Spleen (tissue), 11 donors: ENCODE measurements around the gene ACER2. TPM values are rescaled to one million over a fixed set of nuclear protein-coding genes. Genes with fewer than 3 reads are reported as not detected.

Experiments
- DNase-seq: peaks from one replicate; pipeline ENCODE4 v3.0.0-alpha.2; 2020
- H3K27ac ChIP-seq, 8 donors: fragments of 200-600 bp; sonication (generic) in 7 of 8; 1 replicate in 4 of 8; 2 replicates in 4 of 8; pipeline versions ENCODE4 v1.5.0 to v1.8.0; 2016 to 2021; ENCODE audit warnings: inconsistent platforms in 4 of 8, mild to moderate bottlenecking in 4 of 8, moderate library complexity in 1 of 8
- H3K27me3 ChIP-seq, 7 donors: fragments of 200-600 bp; sonication (generic) in 6 of 7; replicated peaks in 1 of 7; 1 replicate in 4 of 7; 2 replicates in 3 of 7; pipeline versions ENCODE4 v1.5.0 to v1.8.0; 2016 to 2021; ENCODE audit warnings: inconsistent platforms in 3 of 7, mild to moderate bottlenecking in 1 of 7
- H3K36me3 ChIP-seq, 6 donors: fragments of 200-600 bp; sonication (generic) in 5 of 6; 1 replicate in 4 of 6; 2 replicates in 2 of 6; pipeline versions ENCODE4 v1.5.0 to v1.8.0; 2016 to 2021; ENCODE audit warnings: inconsistent platforms in 2 of 6
- H3K4me1 ChIP-seq, 6 donors: fragments of 200-600 bp; sonication (generic) in 5 of 6; 1 replicate in 3 of 6; 2 replicates in 3 of 6; pipeline versions ENCODE4 v1.5.0 to v1.8.0; 2016 to 2021; ENCODE audit warnings: inconsistent platforms in 3 of 6
- H3K4me3 ChIP-seq, 8 donors: fragments of 200-600 bp; sonication (generic) in 7 of 8; 1 replicate in 4 of 8; 2 replicates in 4 of 8; pipeline versions ENCODE4 v1.5.0 to v1.8.0; 2016 to 2021; ENCODE audit warnings: inconsistent platforms in 4 of 8, mild to moderate bottlenecking in 4 of 8, moderate library complexity in 2 of 8
- H3K9me3 ChIP-seq, 8 donors: fragments of 200-600 bp; sonication (generic) in 7 of 8; 1 replicate in 4 of 8; 2 replicates in 4 of 8; pipeline versions ENCODE4 v1.5.0 to v1.8.0; 2016 to 2021; ENCODE audit warnings: inconsistent platforms in 4 of 8
- POLR2A ChIP-seq, 3 donors: fragments of 450-650 bp; IDR thresholded peaks; one replicate each; pipeline ENCODE4 v1.5.1; 2017; ENCODE audit warnings: antibody characterized with exemption in 3 of 3, mild to moderate bottlenecking in 1 of 3
- POLR2AphosphoS5 ChIP-seq, 3 donors: sonication (generic); formaldehyde crosslinking; IDR thresholded peaks; one replicate each; pipeline ENCODE4 v1.5.1; 2017; ENCODE audit warnings: antibody characterized with exemption in 3 of 3
- WGBS, 5 donors: extraction: QIAGEN DNeasy Blood & Tissue Kit in 3 of 5; methylation state at CpG; one replicate each; pipeline versions ENCODE4 v1.1.5 to v1.1.7; 2013 to 2018; 5-methylcytosine and 5-hydroxymethylcytosine counted together
- intact Hi-C: fragments of 100-400 bp; cut with DNase I; formaldehyde crosslinking; loops from one replicate; pipeline ENCODE4 v1.15.0; 2023; ENCODE audit warnings: low total_unique reads
- polyA plus RNA-seq, 3 donors: library from polyadenylated mRNA; stranded (reverse); fragments of 200-250 nt; gene quantifications; one replicate each; pipeline ENCODE4 v1.2.1, GENCODE V29; 2013
- total RNA-seq, 7 donors: library from RNA; depleted of rRNA in 3 of 7; stranded (reverse); fragments of >200 nt in 3 of 7; fragmentation: NEBNext Ultra II Directional in 4 of 7; extraction: Animal tissue kit (Norgen Biotek cat#: 25700) in 4 of 7; gene quantifications; one replicate each; pipeline versions ENCODE4 v1.1.0 to v1.2.1, GENCODE V29; 2016 to 2021
- TF ChIP-seq, protein P1 (sequence below), 11 experiments: fragments of 200-600 bp in 7 of 11; fragments of 450-650 bp in 4 of 11; sonication (generic) in 4 of 11; IDR thresholded peaks in 8 of 11; conservative IDR thresholded peaks in 3 of 11; 1 replicate in 7 of 11; 2 replicates in 4 of 11; pipeline versions ENCODE4 v1.4.0 to v1.8.0; 2016 to 2021; ENCODE audit warnings: antibody characterized with exemption in 11 of 11, inconsistent platforms in 4 of 11, mild to moderate bottlenecking in 1 of 11
- donor health status: healthy with polysubstance abuse.
- donor health status: DM: no; HTN: no; CAD: no; lungs with moderate emphysema.
- donor health status: DM: no; HTN: no; CAD: no.
- donor health status: Bipolar disorder and iron deficiency.
- donor health status: healthy.
- donor health status: DM: no; HTN: no; CAD: no.
- donor health status: DM: yes; HTN: yes; CAD: no.

ACER2 gene
- total and polyA plus RNA-seq, 10 donors: 0.09 to 7.2 (median 4.3) TPM

- intact Hi-C loops: no loop called here
- Histone ChIP-seq H3K36me3 (peaks cover 0 to 22% (median 2%) of the 10 kb centered on the region in 6 donors), H3K4me3 (no peak overlapping the region), H3K9me3 (no peaks in the 10 kb centered on the region), H3K27me3 (no peaks in the 10 kb centered on the region), H3K4me1 (no peaks in the 10 kb centered on the region), H3K27ac (peak overlapping the region in 1 of 8 donors; percentile 1)
- no peak for DNase-seq
- TF ChIP-seq POLR2A (IDR thresholded peaks at IDR 0.05) (no peak), POLR2AphosphoS5 (IDR thresholded peaks at IDR 0.05) (no peak)
- TF ChIP-seq, protein P1, sequence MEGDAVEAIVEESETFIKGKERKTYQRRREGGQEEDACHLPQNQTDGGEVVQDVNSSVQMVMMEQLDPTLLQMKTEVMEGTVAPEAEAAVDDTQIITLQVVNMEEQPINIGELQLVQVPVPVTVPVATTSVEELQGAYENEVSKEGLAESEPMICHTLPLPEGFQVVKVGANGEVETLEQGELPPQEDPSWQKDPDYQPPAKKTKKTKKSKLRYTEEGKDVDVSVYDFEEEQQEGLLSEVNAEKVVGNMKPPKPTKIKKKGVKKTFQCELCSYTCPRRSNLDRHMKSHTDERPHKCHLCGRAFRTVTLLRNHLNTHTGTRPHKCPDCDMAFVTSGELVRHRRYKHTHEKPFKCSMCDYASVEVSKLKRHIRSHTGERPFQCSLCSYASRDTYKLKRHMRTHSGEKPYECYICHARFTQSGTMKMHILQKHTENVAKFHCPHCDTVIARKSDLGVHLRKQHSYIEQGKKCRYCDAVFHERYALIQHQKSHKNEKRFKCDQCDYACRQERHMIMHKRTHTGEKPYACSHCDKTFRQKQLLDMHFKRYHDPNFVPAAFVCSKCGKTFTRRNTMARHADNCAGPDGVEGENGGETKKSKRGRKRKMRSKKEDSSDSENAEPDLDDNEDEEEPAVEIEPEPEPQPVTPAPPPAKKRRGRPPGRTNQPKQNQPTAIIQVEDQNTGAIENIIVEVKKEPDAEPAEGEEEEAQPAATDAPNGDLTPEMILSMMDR (IDR thresholded peaks at IDR 0.05 in 8 of 11, conservative IDR thresholded peaks at IDR 0.05 in 3 of 11): no peak
- WGBS, 5 donors: 60 to 76% (median 63%) methylated on average over 3 of the region's 3 CpGs
These were observed 15.5 kb downstream of the ACER2 start for GRCh38 chr9:19424176-19424779.

GRCh38 chr9:19429595-19429994 lies 20.8 kb downstream of the ACER2 start:
- H3K27me3 ChIP-seq: no peaks in the 10 kb centered on the region
- 79 to 88% (median 84%) methylated on average over 2 of the region's 2 CpGs for WGBS, 5 donors
- H3K4me1 ChIP-seq: no peaks in the 10 kb centered on the region
- H3K36me3 ChIP-seq: peaks cover 0 to 19% (median 2%) of the 10 kb centered on the region in 6 donors
- no peak overlapping the region for H3K27ac ChIP-seq
- H3K4me3 ChIP-seq: no peak overlapping the region
- TF ChIP-seq, protein P1 (IDR thresholded peaks at IDR 0.05 in 8 of 11, conservative IDR thresholded peaks at IDR 0.05 in 3 of 11): no peak
- TF ChIP-seq POLR2AphosphoS5 (IDR thresholded peaks at IDR 0.05): no peak
- intact Hi-C loops: no loop called here
- no peaks in the 10 kb centered on the region for H3K9me3 ChIP-seq
- no peak for DNase-seq

GRCh38 chr9:19430201-19430760 lies 21.5 kb downstream of the ACER2 start:
- H3K27ac ChIP-seq: no peak overlapping the region
- 71 to 91% (median 88%) methylated on average over 2 of the region's 2 CpGs for WGBS, 5 donors
- intact Hi-C loops: no loop called here
- DNase-seq: no peak
- H3K4me1 ChIP-seq: no peaks in the 10 kb centered on the region
- H3K27me3 ChIP-seq: no peaks in the 10 kb centered on the region
- H3K36me3 ChIP-seq: peaks cover 0 to 17% (median 2%) of the 10 kb centered on the region in 6 donors
- no peak overlapping the region for H3K4me3 ChIP-seq
- TF ChIP-seq POLR2AphosphoS5 (IDR thresholded peaks at IDR 0.05) (no peak), POLR2A (IDR thresholded peaks at IDR 0.05) (no peak)
- TF ChIP-seq, protein P1 (IDR thresholded peaks at IDR 0.05 in 8 of 11, conservative IDR thresholded peaks at IDR 0.05 in 3 of 11): no peak
- H3K9me3 ChIP-seq: no peaks in the 10 kb centered on the region

DNA sequence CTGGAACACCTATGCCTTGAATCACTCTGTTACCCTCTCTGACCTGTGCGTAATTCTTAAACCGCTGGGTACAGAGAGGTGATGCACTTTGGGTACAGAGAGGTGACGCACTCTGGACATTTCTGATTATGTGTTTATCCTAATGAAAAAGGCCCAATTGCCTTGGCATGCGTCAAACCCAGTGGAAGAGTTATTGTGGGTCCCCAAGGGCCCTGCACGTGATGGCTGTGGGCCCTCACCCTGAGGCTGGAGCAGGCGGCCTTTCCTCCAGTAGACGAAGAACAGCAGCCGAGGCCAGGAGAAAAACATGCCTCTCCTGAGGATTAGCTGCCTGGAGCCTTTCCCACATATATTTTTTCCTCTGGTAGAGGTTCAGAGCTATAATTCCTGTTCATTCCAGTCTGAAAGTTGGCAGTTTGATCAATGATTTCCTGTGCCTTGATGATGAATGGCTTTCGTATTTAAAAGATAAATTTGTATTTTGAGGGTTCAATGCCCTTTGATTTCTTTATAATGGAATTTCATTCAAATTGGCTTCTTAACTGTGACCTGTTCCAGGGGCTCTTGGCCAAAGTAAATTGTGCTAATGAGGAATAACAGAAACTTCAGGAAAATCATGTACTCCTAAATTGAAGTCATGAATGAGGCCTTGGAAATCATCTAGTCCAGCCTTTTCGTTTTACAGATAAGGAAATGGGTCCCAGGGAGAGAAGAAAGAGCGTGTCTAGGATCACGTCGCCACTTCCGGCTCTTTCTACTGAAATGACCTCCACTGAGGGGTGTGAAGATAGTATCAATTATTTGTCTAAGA lies 22.8 kb downstream of the ACER2 start:
- 72 to 88% (median 85%) methylated on average over 14 of the region's 14 CpGs for WGBS, 5 donors
- H3K4me1 ChIP-seq: no peaks in the 10 kb centered on the region
- DNase-seq: no peak
- no peak overlapping the region for H3K4me3 ChIP-seq
- no peaks in the 10 kb centered on the region for H3K27me3 ChIP-seq
- no peaks in the 10 kb centered on the region for H3K9me3 ChIP-seq
- no peak overlapping the region for H3K27ac ChIP-seq
- intact Hi-C loops: no loop called here
- TF ChIP-seq, protein P1 (IDR thresholded peaks at IDR 0.05 in 8 of 11, conservative IDR thresholded peaks at IDR 0.05 in 3 of 11): no peak
- TF ChIP-seq POLR2AphosphoS5 (IDR thresholded peaks at IDR 0.05): no peak
- no peak for TF ChIP-seq POLR2A (IDR thresholded peaks at IDR 0.05)
- H3K36me3 ChIP-seq: peaks cover 0 to 10% (median 2%) of the 10 kb centered on the region in 6 donors
